ENCODE data around the gene HEATR5A.

- TF ChIP-seq SRSF7 (optimal IDR thresholded peaks at IDR 0.05; ENCODE audit: low read depth, low read length) (no peak), HDGF (IDR thresholded peaks at IDR 0.05) (no peak), BDP1 (IDR thresholded peaks at IDR 0.05; ENCODE audit: insufficient read depth, insufficient read length) (no peak), KHSRP (IDR thresholded peaks at IDR 0.05) (no peak), ZNF232 (CRISPR knock-in tag; IDR thresholded peaks at IDR 0.05) (no peak), PHF20 (IDR thresholded peaks at IDR 0.05; ENCODE audit: partially characterized antibody) (no peak), PYGO2 (tag; IDR thresholded peaks at IDR 0.05) (no peak), EP300 (IDR thresholded peaks at IDR 0.05; ENCODE audit: low read length) (no peak), MTA3 (IDR thresholded peaks at IDR 0.05; ENCODE audit: borderline replicate concordance) (no peak), RNF219 (CRISPR knock-in tag; IDR thresholded peaks at IDR 0.05) (no peak), BRD4 (IDR thresholded peaks at IDR 0.05) (no peak), CHD2 (IDR thresholded peaks at IDR 0.05; ENCODE audit: low read depth, low read length) (no peak)
- TF ChIP-seq, protein P1, sequence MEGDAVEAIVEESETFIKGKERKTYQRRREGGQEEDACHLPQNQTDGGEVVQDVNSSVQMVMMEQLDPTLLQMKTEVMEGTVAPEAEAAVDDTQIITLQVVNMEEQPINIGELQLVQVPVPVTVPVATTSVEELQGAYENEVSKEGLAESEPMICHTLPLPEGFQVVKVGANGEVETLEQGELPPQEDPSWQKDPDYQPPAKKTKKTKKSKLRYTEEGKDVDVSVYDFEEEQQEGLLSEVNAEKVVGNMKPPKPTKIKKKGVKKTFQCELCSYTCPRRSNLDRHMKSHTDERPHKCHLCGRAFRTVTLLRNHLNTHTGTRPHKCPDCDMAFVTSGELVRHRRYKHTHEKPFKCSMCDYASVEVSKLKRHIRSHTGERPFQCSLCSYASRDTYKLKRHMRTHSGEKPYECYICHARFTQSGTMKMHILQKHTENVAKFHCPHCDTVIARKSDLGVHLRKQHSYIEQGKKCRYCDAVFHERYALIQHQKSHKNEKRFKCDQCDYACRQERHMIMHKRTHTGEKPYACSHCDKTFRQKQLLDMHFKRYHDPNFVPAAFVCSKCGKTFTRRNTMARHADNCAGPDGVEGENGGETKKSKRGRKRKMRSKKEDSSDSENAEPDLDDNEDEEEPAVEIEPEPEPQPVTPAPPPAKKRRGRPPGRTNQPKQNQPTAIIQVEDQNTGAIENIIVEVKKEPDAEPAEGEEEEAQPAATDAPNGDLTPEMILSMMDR (IDR thresholded peaks at IDR 0.05 in 2 of 3, conservative IDR thresholded peaks at IDR 0.05 in 1 of 3; ENCODE audit: insufficient read depth in 2 of 3, low read depth in 1 of 3, low read length in 3 of 3): no peak
- TF ChIP-seq, protein P2, sequence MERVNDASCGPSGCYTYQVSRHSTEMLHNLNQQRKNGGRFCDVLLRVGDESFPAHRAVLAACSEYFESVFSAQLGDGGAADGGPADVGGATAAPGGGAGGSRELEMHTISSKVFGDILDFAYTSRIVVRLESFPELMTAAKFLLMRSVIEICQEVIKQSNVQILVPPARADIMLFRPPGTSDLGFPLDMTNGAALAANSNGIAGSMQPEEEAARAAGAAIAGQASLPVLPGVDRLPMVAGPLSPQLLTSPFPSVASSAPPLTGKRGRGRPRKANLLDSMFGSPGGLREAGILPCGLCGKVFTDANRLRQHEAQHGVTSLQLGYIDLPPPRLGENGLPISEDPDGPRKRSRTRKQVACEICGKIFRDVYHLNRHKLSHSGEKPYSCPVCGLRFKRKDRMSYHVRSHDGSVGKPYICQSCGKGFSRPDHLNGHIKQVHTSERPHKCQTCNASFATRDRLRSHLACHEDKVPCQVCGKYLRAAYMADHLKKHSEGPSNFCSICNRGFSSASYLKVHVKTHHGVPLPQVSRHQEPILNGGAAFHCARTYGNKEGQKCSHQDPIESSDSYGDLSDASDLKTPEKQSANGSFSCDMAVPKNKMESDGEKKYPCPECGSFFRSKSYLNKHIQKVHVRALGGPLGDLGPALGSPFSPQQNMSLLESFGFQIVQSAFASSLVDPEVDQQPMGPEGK (CRISPR knock-in tag; IDR thresholded peaks at IDR 0.05; ENCODE audit: borderline replicate concordance): no peak
Measured at GRCh38 chr14:31419179-31419966, 977 bp downstream of the HEATR5A start.
